SK-N-SH treated with all-trans-retinoic acid at 6 μM for 48 hours (cell line): ENCODE data around the gene CEP68.

Experiments used
- ATAC-seq: fragments of 200-7000 bp; cut with Tn5 transposase; 3 replicates; pipeline ENCODE4 v1.9.1; 2020; ENCODE audit warnings: mild to moderate bottlenecking, moderate library complexity
- ARNTL ChIP-seq: fragments of 450-650 bp; formaldehyde crosslinking; IDR thresholded peaks from 2 replicates; pipeline ENCODE4 v1.5.0; 2020; ENCODE audit warnings: low read depth, mild to moderate bottlenecking, moderate library complexity, borderline replicate concordance
- CREB5 ChIP-seq: fragments of 250-450 bp; sonication (Bioruptor Pico); IDR thresholded peaks from 2 replicates; pipeline ENCODE4 v1.5.1; 2020; ENCODE audit warnings: low read depth, mild to moderate bottlenecking, moderate library complexity
- CSDC2 ChIP-seq: fragments of 250-450 bp; sonication (Bioruptor Pico); IDR thresholded peaks from 2 replicates; pipeline ENCODE4 v1.5.0; 2020; ENCODE audit warnings: mild to moderate bottlenecking, moderate library complexity
- ESRRG ChIP-seq: fragments of 250-450 bp; sonication (Bioruptor Pico); IDR thresholded peaks from 2 replicates; pipeline ENCODE4 v1.6.1; 2021; ENCODE audit warnings: mild to moderate bottlenecking
- ISL1 ChIP-seq: fragments of 250-450 bp; sonication (Bioruptor Pico); IDR thresholded peaks from 2 replicates; pipeline ENCODE4 v2.1.2; 2022; ENCODE audit warnings: mild to moderate bottlenecking, moderate library complexity
- OSR1 ChIP-seq: fragments of 250-450 bp; sonication (Bioruptor Pico); IDR thresholded peaks from 2 replicates; pipeline ENCODE4 v1.8.0; 2022; ENCODE audit warnings: moderate library complexity, mild to moderate bottlenecking, inconsistent platforms
- PATZ1 ChIP-seq: fragments of 250-450 bp; sonication (Bioruptor Pico); IDR thresholded peaks from 2 replicates; pipeline ENCODE4 v1.8.0; 2020; ENCODE audit warnings: mild to moderate bottlenecking, moderate library complexity, borderline replicate concordance
- POU6F1 ChIP-seq: fragments of 250-450 bp; sonication (Bioruptor Pico); IDR thresholded peaks from 2 replicates; pipeline ENCODE4 v1.8.0; 2021; ENCODE audit warnings: low read depth, mild to moderate bottlenecking, moderate library complexity, borderline replicate concordance
- PPARA ChIP-seq: fragments of 250-450 bp; sonication (Bioruptor Pico); IDR thresholded peaks from 2 replicates; pipeline ENCODE4 v1.5.0; 2020; ENCODE audit warnings: mild to moderate bottlenecking, borderline replicate concordance
- RARB ChIP-seq: fragments of 250-450 bp; sonication (Bioruptor Pico); IDR thresholded peaks from 2 replicates; pipeline ENCODE4 v1.8.0; 2021; ENCODE audit warnings: mild to moderate bottlenecking, moderate library complexity
- SNAI2 ChIP-seq: fragments of 250-450 bp; sonication (Bioruptor Pico); IDR thresholded peaks from 2 replicates; pipeline ENCODE4 v1.5.0; 2020; ENCODE audit warnings: mild to moderate bottlenecking, moderate library complexity
- TCF4 ChIP-seq: fragments of 250-450 bp; sonication (Bioruptor Pico); IDR thresholded peaks from 2 replicates; pipeline ENCODE4 v1.8.0; 2021; ENCODE audit warnings: mild to moderate bottlenecking, moderate library complexity, borderline replicate concordance
- TOX ChIP-seq: fragments of 250-450 bp; sonication (Bioruptor Pico); IDR thresholded peaks from 2 replicates; pipeline ENCODE4 v1.8.0; 2021; ENCODE audit warnings: mild to moderate bottlenecking, moderate library complexity, borderline replicate concordance
- TSHZ2 ChIP-seq: fragments of 250-450 bp; sonication (Bioruptor Pico); IDR thresholded peaks from 2 replicates; pipeline ENCODE4 v1.5.0; 2020; ENCODE audit warnings: mild to moderate bottlenecking, moderate library complexity
- ZC3H10 ChIP-seq: fragments of 250-450 bp; sonication (Bioruptor Pico); IDR thresholded peaks from 2 replicates; pipeline ENCODE4 v1.5.1; 2021; ENCODE audit warnings: mild to moderate bottlenecking, moderate library complexity
- ZFP3 ChIP-seq: fragments of 250-450 bp; sonication (Bioruptor Pico); IDR thresholded peaks from 2 replicates; pipeline ENCODE4 v1.5.0; 2020; ENCODE audit warnings: mild to moderate bottlenecking, moderate library complexity
- ZFP30 ChIP-seq: fragments of 450-650 bp; formaldehyde crosslinking; IDR thresholded peaks from 2 replicates; pipeline ENCODE4 v1.5.0; 2022; ENCODE audit warnings: mild to moderate bottlenecking, moderate library complexity
- ZNF565 ChIP-seq: fragments of 450-650 bp; formaldehyde crosslinking; conservative IDR thresholded peaks from 2 replicates; pipeline ENCODE4 v1.5.0; 2020; ENCODE audit warnings: low read depth, mild to moderate bottlenecking, moderate library complexity
- ZNF70 ChIP-seq: fragments of 450-650 bp; formaldehyde crosslinking; IDR thresholded peaks from 2 replicates; pipeline ENCODE4 v1.5.0; 2020; ENCODE audit warnings: mild to moderate bottlenecking, moderate library complexity
- ZNF8 ChIP-seq: fragments of 450-650 bp; formaldehyde crosslinking; IDR thresholded peaks from 2 replicates; pipeline ENCODE4 v1.5.0; 2020; ENCODE audit warnings: mild to moderate bottlenecking, moderate library complexity

The CEP68 gene

GRCh38 chr2:65049010-65049639, 7.1 kb upstream of the CEP68 start:
- no peak for ATAC-seq
- TF ChIP-seq ARNTL (CRISPR knock-in tag), result no peak
- no peak for TF ChIP-seq CREB5 (CRISPR knock-in tag)
- TF ChIP-seq ZC3H10, result no peak
- no peak for TF ChIP-seq POU6F1 (CRISPR knock-in tag)
- no peak for TF ChIP-seq SNAI2 (CRISPR knock-in tag)
- TF ChIP-seq TCF4, result no peak
- TF ChIP-seq ZFP30 (CRISPR knock-in tag), result no peak

- no peak for TF ChIP-seq OSR1 (CRISPR knock-in tag)
- no peak for TF ChIP-seq ZNF565 (CRISPR knock-in tag)
- TF ChIP-seq ARNTL (CRISPR knock-in tag), result no peak
- no peak for TF ChIP-seq ZNF70
- TF ChIP-seq PATZ1, result no peak
- no peak for TF ChIP-seq PPARA
- TF ChIP-seq CREB5 (CRISPR knock-in tag), result no peak
- ATAC-seq, result no peak
These were observed 5.3 kb upstream of the CEP68 start for GRCh38 chr2:65050931-65051330.

GRCh38 chr2:65053199-65053598, 3.0 kb upstream of the CEP68 start:
- no peak for ATAC-seq
- TF ChIP-seq TOX (CRISPR knock-in tag), result no peak

- no peak for ATAC-seq
- TF ChIP-seq ZNF70 (no peak), OSR1 (CRISPR knock-in tag) (no peak), ZNF565 (CRISPR knock-in tag) (no peak), ARNTL (CRISPR knock-in tag) (no peak), ZFP30 (CRISPR knock-in tag) (no peak), ZFP3 (CRISPR knock-in tag) (no peak), POU6F1 (CRISPR knock-in tag) (no peak), ESRRG (CRISPR knock-in tag) (no peak), TSHZ2 (CRISPR knock-in tag) (no peak), TCF4 (no peak), ZC3H10 (no peak), CSDC2 (no peak), ZNF8 (CRISPR knock-in tag) (no peak), RARB (CRISPR knock-in tag) (no peak), TOX (CRISPR knock-in tag) (no peak), SNAI2 (CRISPR knock-in tag) (no peak), CREB5 (CRISPR knock-in tag) (no peak), ISL1 (no peak)
These were observed 1.3 kb upstream of the CEP68 start for GRCh38 chr2:65054749-65055421.
